GM12801 (cell line): ENCODE measurements around the gene UGT1A8.

Experiments used
- CTCF ChIP-seq: IDR thresholded peaks from one replicate; pipeline ENCODE4 v1.5.1; 2011; ENCODE audit warnings: control low read depth; ENCODE audit not compliant: insufficient read length; ENCODE audit errors: extremely low read depth

Gene UGT1A8

GRCh38 chr2:233807966-233808935 lies 190.8 kb downstream of the UGT1A8 start:
- TF ChIP-seq CTCF = no peak

GRCh38 chr2:233810385-233810784 lies 193.0 kb downstream of the UGT1A8 start:
- TF ChIP-seq CTCF = no peak

GRCh38 chr2:233811087-233811486 lies 193.7 kb downstream of the UGT1A8 start:
- TF ChIP-seq CTCF = no peak

GRCh38 chr2:233811732-233812131 lies 194.3 kb downstream of the UGT1A8 start:
- TF ChIP-seq CTCF = no peak

GRCh38 chr2:233813236-233814055 lies 196.0 kb downstream of the UGT1A8 start:
- no peak for TF ChIP-seq CTCF

GRCh38 chr2:233814056-233814835 lies 196.8 kb downstream of the UGT1A8 start:
- TF ChIP-seq CTCF = no peak
